ENCODE data around the gene CRACR2B.

Gene CRACR2B

DNA sequence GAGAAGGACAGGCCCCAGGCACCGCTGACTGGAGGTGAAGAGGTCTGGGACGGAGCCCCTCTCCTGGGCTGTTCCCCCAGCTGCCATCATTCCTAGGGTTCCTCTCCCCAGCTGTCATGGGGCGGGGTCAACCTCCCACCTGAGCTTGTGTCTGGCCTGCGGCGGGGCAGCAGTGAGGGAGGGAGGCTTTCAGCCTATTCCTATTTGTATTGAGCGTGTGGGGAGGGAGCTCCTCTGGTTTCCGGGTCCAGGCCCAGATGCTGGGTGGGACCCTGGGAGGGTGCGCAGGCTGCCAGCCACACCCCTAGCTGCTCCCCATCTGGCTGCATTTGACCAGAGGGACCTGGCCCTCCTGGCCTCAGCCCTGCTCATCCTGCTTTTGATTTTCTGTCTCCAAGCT is 28.7 kb downstream of the CRACR2B start:
- no peak overlapping the region for H3K4me3 ChIP-seq (ENCODE audit: low read depth, low read length)
- TF ChIP-seq, protein P1, sequence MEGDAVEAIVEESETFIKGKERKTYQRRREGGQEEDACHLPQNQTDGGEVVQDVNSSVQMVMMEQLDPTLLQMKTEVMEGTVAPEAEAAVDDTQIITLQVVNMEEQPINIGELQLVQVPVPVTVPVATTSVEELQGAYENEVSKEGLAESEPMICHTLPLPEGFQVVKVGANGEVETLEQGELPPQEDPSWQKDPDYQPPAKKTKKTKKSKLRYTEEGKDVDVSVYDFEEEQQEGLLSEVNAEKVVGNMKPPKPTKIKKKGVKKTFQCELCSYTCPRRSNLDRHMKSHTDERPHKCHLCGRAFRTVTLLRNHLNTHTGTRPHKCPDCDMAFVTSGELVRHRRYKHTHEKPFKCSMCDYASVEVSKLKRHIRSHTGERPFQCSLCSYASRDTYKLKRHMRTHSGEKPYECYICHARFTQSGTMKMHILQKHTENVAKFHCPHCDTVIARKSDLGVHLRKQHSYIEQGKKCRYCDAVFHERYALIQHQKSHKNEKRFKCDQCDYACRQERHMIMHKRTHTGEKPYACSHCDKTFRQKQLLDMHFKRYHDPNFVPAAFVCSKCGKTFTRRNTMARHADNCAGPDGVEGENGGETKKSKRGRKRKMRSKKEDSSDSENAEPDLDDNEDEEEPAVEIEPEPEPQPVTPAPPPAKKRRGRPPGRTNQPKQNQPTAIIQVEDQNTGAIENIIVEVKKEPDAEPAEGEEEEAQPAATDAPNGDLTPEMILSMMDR (IDR thresholded peaks at IDR 0.05; ENCODE audit: low read depth, low read length), result no peak

DNA sequence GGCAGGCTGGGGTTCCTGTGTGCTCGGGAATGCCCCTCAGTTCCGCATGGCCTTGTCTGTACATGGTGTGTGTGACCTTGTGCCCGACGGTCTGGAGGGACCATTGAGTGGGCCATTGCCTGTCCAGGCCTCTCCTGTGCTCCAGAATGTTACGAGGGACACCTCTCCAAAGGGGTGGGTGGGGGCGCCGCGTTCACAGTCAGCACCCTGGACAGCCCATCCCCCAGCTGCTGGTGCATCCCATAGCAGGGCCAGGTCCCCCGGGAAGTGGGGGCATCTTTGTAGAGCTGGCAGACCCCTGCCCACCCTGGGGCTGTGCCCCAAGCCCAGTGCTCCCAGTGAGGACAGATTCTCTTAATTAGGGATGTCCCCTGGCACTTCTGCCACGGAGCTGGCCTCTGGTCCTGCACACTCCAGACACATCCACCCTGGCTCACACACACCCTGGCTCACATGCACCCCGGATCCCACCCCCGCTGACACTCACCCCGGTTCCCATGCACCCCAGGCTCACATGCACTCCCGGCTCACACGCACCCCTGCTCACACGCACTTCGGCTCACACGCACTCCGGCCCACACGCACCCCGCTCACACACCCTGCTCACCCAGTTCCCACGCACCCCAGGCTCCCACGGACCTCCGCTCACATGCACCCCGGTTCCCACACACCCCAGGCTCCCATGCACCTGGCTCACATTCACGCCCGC is 30.5 kb downstream of the CRACR2B start:
- TF ChIP-seq, protein P1 (IDR thresholded peaks at IDR 0.05; ENCODE audit: low read depth, low read length), result no peak
- no peak overlapping the region for H3K4me3 ChIP-seq (ENCODE audit: low read depth, low read length)

DNA sequence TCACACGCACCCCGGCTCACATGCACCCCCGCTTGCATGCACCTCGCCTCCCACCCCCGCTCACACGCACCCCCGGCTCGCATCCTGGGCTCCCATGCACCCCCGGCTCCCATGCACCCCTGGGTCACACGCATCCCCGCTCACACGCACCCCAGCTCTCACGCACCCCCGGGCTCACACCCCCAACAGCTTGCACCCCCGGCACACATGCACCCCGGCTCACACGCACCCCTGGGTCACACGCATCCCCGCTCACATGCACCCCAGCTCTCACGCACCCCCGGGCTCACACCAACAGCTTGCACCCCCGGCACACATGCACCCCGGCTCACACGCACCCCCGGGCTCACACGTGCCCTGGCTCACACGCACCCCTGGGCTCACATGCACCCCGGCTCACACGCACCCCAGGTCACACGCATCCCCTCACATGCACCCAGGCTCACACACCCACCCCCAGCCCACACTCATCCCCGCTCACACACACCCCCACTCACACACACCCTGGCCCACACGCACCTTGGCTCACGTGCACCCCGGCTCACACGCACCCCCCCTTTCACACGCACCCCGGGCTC is 31.1 kb downstream of the CRACR2B start:
- H3K4me3 ChIP-seq (ENCODE audit: low read depth, low read length), result no peak overlapping the region
- TF ChIP-seq, protein P1 (IDR thresholded peaks at IDR 0.05; ENCODE audit: low read depth, low read length), result no peak

DNA sequence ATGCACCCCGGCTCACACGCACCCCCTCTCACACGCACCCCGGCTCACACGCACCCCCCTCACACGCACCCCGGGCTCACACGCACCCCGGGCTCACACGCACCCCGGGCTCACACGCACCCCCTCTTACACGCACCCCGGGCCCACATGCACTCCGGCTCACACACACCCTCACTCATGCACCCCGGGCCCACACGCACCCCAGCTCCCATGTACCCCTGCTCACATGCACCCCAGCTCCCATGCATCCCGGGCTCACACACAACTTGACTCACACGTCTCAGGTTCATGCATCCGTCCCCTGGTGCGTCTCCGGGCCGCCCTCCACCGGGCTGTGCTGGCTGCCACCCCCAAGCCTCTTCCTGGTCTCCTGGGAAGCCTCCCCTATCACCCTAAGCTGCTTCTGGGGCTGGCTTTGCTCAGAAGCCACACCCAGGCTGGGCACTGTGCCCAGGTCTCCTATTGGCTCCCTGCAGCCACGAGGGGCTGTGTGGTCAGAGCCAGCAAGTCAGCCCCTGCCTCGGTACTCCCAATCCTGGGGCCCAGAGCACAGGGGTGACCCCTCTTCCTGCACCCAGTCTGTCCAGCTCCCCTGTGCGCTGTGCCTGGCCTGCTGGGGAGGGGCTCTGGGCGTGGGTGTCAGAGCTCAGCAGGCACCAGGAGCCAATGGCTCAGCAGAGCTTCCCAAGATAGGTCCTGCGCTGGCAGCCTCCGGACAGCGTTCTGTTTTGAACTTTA is 31.8 kb downstream of the CRACR2B start:
- TF ChIP-seq, protein P1 (IDR thresholded peaks at IDR 0.05; ENCODE audit: low read depth, low read length), result no peak
- H3K4me3 ChIP-seq (ENCODE audit: low read depth, low read length), result 0 out of 2 replicates have a peak overlapping the region, but pooled peaks have one; percentile 12

DNA sequence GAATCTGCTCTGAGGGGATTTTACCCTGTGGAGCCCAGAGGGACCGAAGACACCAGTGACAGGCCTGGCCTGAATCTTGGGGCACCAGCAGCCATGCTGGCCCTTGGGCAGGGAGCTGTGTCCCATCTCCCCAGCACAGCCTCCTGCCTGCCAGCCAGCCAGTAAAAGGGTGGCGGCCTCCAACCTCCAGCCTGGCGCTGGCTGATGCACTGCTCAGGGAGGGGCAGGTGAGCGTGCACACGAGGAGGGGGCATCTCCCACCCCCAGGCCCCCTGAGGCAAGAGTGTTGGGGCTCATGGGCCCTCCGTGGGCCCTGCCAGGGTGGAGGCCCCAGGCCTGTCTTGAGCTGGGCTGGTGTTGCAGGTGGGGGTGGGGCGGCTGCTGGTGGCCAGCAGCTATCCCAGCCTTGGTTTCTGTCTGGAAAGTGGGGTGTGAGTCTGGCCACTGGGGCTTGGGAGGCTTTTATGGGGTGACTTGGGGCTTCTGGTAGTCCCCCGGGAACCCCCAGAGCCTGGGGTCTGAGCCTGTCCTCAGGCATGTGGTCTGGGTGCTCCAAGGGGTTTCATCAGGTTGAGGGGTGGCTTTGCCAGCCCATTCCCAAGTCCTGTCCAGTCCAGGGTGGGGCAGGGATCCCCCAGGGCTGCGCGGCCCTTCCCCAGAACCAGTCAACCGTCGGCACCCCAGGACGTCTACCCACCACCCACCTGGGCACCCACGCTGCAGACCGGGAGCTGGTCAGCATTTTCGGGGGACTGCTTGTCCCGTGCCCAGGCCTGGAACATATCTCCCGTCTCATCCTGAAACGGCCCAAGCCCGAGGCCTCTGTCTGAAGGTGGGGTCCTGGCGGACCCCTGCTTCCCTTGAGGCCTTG is 32.8 kb downstream of the CRACR2B start:
- TF ChIP-seq, protein P1 (IDR thresholded peaks at IDR 0.05; ENCODE audit: low read depth, low read length), result no peak
- H3K4me3 ChIP-seq (ENCODE audit: low read depth, low read length), result no peak overlapping the region

DNA sequence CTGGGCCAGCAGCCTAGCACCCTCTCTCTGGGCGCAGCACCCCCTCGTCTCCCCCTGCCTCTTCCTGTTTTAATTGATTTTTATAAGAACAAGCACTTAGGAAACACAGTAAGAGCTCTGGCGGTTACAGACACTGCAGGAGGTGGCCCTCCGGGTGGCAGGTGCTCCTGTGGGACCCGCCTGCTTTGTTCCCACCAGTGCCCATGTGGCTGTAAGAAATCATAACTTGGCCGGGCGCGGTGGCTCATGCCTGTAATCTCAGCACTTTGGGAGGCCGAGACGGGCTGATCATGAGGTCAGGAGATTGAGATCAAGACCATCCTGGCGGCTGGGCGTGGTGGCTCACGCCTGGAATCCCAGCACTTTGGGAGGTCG is 33.4 kb downstream of the CRACR2B start:
- no peak overlapping the region for H3K4me3 ChIP-seq (ENCODE audit: low read depth, low read length)
- TF ChIP-seq, protein P1 (IDR thresholded peaks at IDR 0.05; ENCODE audit: low read depth, low read length), result no peak
